Endothelial cell of umbilical vein (primary cell): ENCODE measurements around the gene LRRC71. TPM values are rescaled to one million over a fixed set of nuclear protein-coding genes. Genes with fewer than 3 reads are reported as not detected.

ENCODE experiments used
- BruUV-seq: library from RNA; stranded (reverse); fragments of 400-500 nt; replicated peaks from 2 replicates; lab custom pipeline; 2021; lab: Mats Ljungman, UMichigan
- CTCF ChIA-PET: fragments of 300-600, 350-600 bp; sonication (Branson Sonifier 250); formaldehyde crosslinking; loops from one replicate; lab custom pipeline; 2021; ENCODE audit warnings: antibody characterized with exemption, inconsistent platforms; lab: Charles Lee
- POLR2A ChIA-PET: fragments of 300-600, 350-600 bp; sonication (Branson Sonifier 250); formaldehyde crosslinking; loops from one replicate; lab custom pipeline; 2021; ENCODE audit warnings: antibody characterized with exemption, inconsistent platforms; lab: Charles Lee
- DNase-seq: peaks from one replicate; pipeline ENCODE4 v3.0.0-alpha.2; 2011; ENCODE audit warnings: low read depth, low spot score
- FAIRE-seq: peaks from 2 replicates; lab custom pipeline; 2011; peaks lifted over from hg19 to GRCh38; lab: Jason Lieb, UNC
- H2AFZ ChIP-seq: 2 replicates; pipeline ENCODE4 v1.6.0; 2012; ENCODE audit warnings: low read depth, low read length, control low read depth, inconsistent platforms
- H3K27ac ChIP-seq: 2 replicates; pipeline ENCODE4 v1.5.1; 2011; ENCODE audit warnings: low read depth, mild to moderate bottlenecking, control low read depth, low read length, moderate library complexity; ENCODE audit not compliant: insufficient read depth
- H3K27me3 ChIP-seq, 2 experiments: 2 replicates each; pipeline versions ENCODE4 v1.6.0 to v1.6.1; 2011; ENCODE audit warnings: low read length in 2 of 2, mixed read lengths in 1 of 2; ENCODE audit not compliant: control insufficient read depth in 2 of 2, insufficient read depth in 2 of 2
- H3K36me3 ChIP-seq, 2 experiments: 2 replicates in 1 of 2; 3 replicates in 1 of 2; pipeline ENCODE4 v1.5.1; 2011; ENCODE audit warnings: low read length in 2 of 2, mild to moderate bottlenecking in 1 of 2, moderate library complexity in 1 of 2; ENCODE audit not compliant: control insufficient read depth in 2 of 2, insufficient read depth in 2 of 2; ENCODE audit errors: extremely low read depth in 1 of 2
- H3K4me1 ChIP-seq: 3 replicates; pipeline ENCODE4 v1.5.1; 2011; ENCODE audit warnings: mild to moderate bottlenecking, low read length; ENCODE audit not compliant: control insufficient read depth, insufficient read depth; ENCODE audit errors: extremely low read depth
- H3K4me2 ChIP-seq: 2 replicates; pipeline ENCODE4 v1.6.1; 2011; ENCODE audit warnings: low read length, control low read depth, mixed read lengths; ENCODE audit not compliant: insufficient read depth
- H3K4me3 ChIP-seq, 3 experiments: fragments of 200-600 bp in 1 of 3; sonication (generic), shearing (Covaris generic) in 1 of 3; replicated peaks in 1 of 3; 2 replicates each; pipeline ENCODE4 v1.5.1; 2011 to 2016; ENCODE audit warnings: control low read depth in 3 of 3, low read length in 3 of 3, mild to moderate bottlenecking in 2 of 3, inconsistent platforms in 1 of 3, low read depth in 1 of 3, moderate library complexity in 1 of 3; ENCODE audit not compliant: insufficient read depth in 1 of 3
- H3K79me2 ChIP-seq: 2 replicates; pipeline ENCODE4 v1.6.0; 2012; ENCODE audit warnings: low read length, inconsistent platforms; ENCODE audit not compliant: control insufficient read depth, insufficient read depth
- H3K9ac ChIP-seq: replicated peaks from 2 replicates; pipeline ENCODE3; 2011; ENCODE audit warnings: low read length, control low read depth; ENCODE audit not compliant: insufficient read depth; ENCODE audit errors: extremely low read depth
- H3K9me1 ChIP-seq: replicated peaks from 3 replicates; pipeline ENCODE4 v1.6.0; 2011; ENCODE audit warnings: mild to moderate bottlenecking, low read length; ENCODE audit not compliant: control insufficient read depth, insufficient read depth; ENCODE audit errors: extremely low read depth
- H3K9me3 ChIP-seq: replicated peaks from 2 replicates; pipeline ENCODE4 v1.5.1; 2012; ENCODE audit warnings: low read length, inconsistent platforms; ENCODE audit not compliant: control insufficient read depth, insufficient read depth
- H4K20me1 ChIP-seq: replicated peaks from 2 replicates; pipeline ENCODE3; 2011; ENCODE audit warnings: mild to moderate bottlenecking, low read length; ENCODE audit not compliant: control insufficient read depth, insufficient read depth; ENCODE audit errors: extremely low read depth
- CTCF ChIP-seq, 2 donors: IDR thresholded peaks; 1 replicate in 1 of 2; 2 replicates in 1 of 2; pipeline ENCODE4 v1.5.1; 2011; ENCODE audit warnings: low read length in 2 of 2, mild to moderate bottlenecking in 2 of 2, moderate library complexity in 2 of 2, control low read depth in 1 of 2, inconsistent platforms in 1 of 2, low read depth in 1 of 2; ENCODE audit not compliant: insufficient read depth in 1 of 2; ENCODE audit errors: extremely low read depth in 1 of 2
- EZH2 ChIP-seq: IDR thresholded peaks from 2 replicates; pipeline ENCODE4 v1.6.1; 2012; ENCODE audit warnings: borderline replicate concordance, low read depth, mild to moderate bottlenecking, moderate library complexity, low read length, inconsistent platforms; ENCODE audit not compliant: severe bottlenecking
- FOS ChIP-seq: IDR thresholded peaks from 2 replicates; pipeline ENCODE4 v1.6.1; 2011; ENCODE audit warnings: mild to moderate bottlenecking, low read length, moderate library complexity, borderline replicate concordance; ENCODE audit not compliant: insufficient read depth
- GATA2 ChIP-seq: IDR thresholded peaks from 2 replicates; pipeline ENCODE4 v1.7.0; 2011; ENCODE audit warnings: low read depth, mild to moderate bottlenecking, moderate library complexity, mixed read lengths, low read length; ENCODE audit not compliant: insufficient read length, insufficient read depth
- JUN ChIP-seq: IDR thresholded peaks from 2 replicates; pipeline ENCODE4 v1.6.1; 2011; ENCODE audit warnings: borderline replicate concordance, low read depth; ENCODE audit not compliant: insufficient read length, insufficient read depth
- MYC ChIP-seq: IDR thresholded peaks from one replicate; pipeline ENCODE4 v1.6.1; 2011; ENCODE audit warnings: mild to moderate bottlenecking, low read depth, low read length
- POLR2A ChIP-seq: IDR thresholded peaks from 2 replicates; pipeline ENCODE4 v1.6.1; 2012; ENCODE audit warnings: low read depth, mild to moderate bottlenecking, control low read depth, low read length
- POLR2AphosphoS5 ChIP-seq: IDR thresholded peaks from 2 replicates; pipeline ENCODE4 v1.6.1; 2012; ENCODE audit warnings: low read depth, mild to moderate bottlenecking, control low read depth, low read length, moderate library complexity; ENCODE audit not compliant: insufficient read depth
- dilution Hi-C: fragments of 300-500 bp; cut with MboI; formaldehyde crosslinking; loops from one replicate; pipeline ENCODE4 v1.15.0; 2019; ENCODE audit warnings: low sequenced_read_pairs; ENCODE audit not compliant: extremely low pct_ligation_motif_present
- intact Hi-C: fragments of 100-400 bp; cut with micrococcal nuclease; formaldehyde crosslinking; loops from one replicate; pipeline ENCODE4 v1.10.0; 2022
- polyA plus RNA-seq, 4 experiments: library from polyadenylated mRNA; depleted of rRNA in 3 of 4; stranded (reverse) in 3 of 4; unstranded in 1 of 4; fragments of >200 nt; gene quantifications; 2 replicates each; pipeline versions ENCODE4 v1.2.1 to v1.2.3, GENCODE V29; 2011 to 2012; ENCODE audit warnings: missing spikeins in 1 of 4
- total RNA-seq: library from RNA; stranded (reverse); gene quantifications from 2 replicates; pipeline ENCODE4 v1.2.3, GENCODE V29; 2021
- TF ChIP-seq, protein P1 (sequence below): IDR thresholded peaks from 2 replicates; pipeline ENCODE4 v1.6.1; 2011; ENCODE audit not compliant: insufficient read depth, insufficient read length

Gene LRRC71
- total and polyA plus RNA-seq, 2 donors (not counting 3 experiments of a cell fraction or from before 2014, with no cell fraction given) = 0.35 to 0.66 TPM

- no peaks in the 10 kb centered on the region for H4K20me1 ChIP-seq
- TF ChIP-seq, protein P1, sequence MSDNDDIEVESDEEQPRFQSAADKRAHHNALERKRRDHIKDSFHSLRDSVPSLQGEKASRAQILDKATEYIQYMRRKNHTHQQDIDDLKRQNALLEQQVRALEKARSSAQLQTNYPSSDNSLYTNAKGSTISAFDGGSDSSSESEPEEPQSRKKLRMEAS = no peak
- TF ChIP-seq EZH2 (no peak), GATA2 (no peak), POLR2AphosphoS5 (no peak), FOS (no peak), JUN (no peak), CTCF (IDR thresholded peaks at IDR 0.05; ENCODE audit: extremely low read depth in 1 of 2, insufficient read depth in 1 of 2, low read depth in 1 of 2, low read length in 2 of 2) (no peak), POLR2A (no peak), MYC (no peak)
- no peak overlapping the region for H3K4me3 ChIP-seq
- ChIA-PET CTCF (interaction anchor here (2.0 kb wide), 1 partner anchor 45 kb away, joined by 5 read pairs; no protein-coding TSS in a partner anchor), POLR2A (no interaction called here)
- DNase-seq (no peak), FAIRE-seq (no peak)
- no peaks in the 10 kb centered on the region for H3K9me3 ChIP-seq
- H3K4me1 ChIP-seq = peaks cover 2% of the 10 kb centered on the region
- no peak overlapping the region for H3K9ac ChIP-seq
- no peak overlapping the region for H2AFZ ChIP-seq
- H3K9me1 ChIP-seq = no peaks in the 10 kb centered on the region
- H3K27ac ChIP-seq = no peak overlapping the region
- peaks cover 10 to 23% of the 10 kb centered on the region in 2 experiments for H3K27me3 ChIP-seq
- dilution Hi-C loops = no loop called here
- BruUV-seq = no TSS peak
- no peaks in the 10 kb centered on the region for H3K79me2 ChIP-seq
- H3K4me2 ChIP-seq = no peak overlapping the region
- no peaks in the 10 kb centered on the region for H3K36me3 ChIP-seq
- intact Hi-C loops = no loop called here
Observed at GRCh38 chr1:156882543-156882942, 37.9 kb upstream of the LRRC71 start.
